Measurements from ENCODE around the gene SCAMP5.

The SCAMP5 gene

GRCh38 chr15:75023181-75023871 is 28.0 kb downstream of the SCAMP5 start, which contains the start of gene PPCDC:
PPCDC (plus strand) TSS chr15:75023590; CDS start chr15:75028319, 4,729 bp downstream.
- DNase-seq, result peak; percentile 88

GRCh38 chr15:75023872-75024636 is 28.7 kb downstream of the SCAMP5 start:
- no peak for DNase-seq

- DNase-seq, result no peak
Measured at GRCh38 chr15:75025107-75025506, 29.7 kb downstream of the SCAMP5 start.

GRCh38 chr15:75025548-75026260 is 30.3 kb downstream of the SCAMP5 start:
- no peak for DNase-seq

GRCh38 chr15:75027551-75027950 is 32.2 kb downstream of the SCAMP5 start:
- DNase-seq, result no peak

- no peak for DNase-seq
Measured at GRCh38 chr15:75028991-75029377, 33.6 kb downstream of the SCAMP5 start.

GRCh38 chr15:75029378-75030022 is 34.1 kb downstream of the SCAMP5 start:
- DNase-seq, result peak; percentile 88

- DNase-seq, result no peak
Measured at GRCh38 chr15:75030023-75030413, 34.7 kb downstream of the SCAMP5 start.

- no peak for DNase-seq
Measured at GRCh38 chr15:75030424-75030823, 35.1 kb downstream of the SCAMP5 start.

GRCh38 chr15:75031848-75032247 is 36.5 kb downstream of the SCAMP5 start:
- DNase-seq, result no peak

GRCh38 chr15:75032395-75032794 is 37.0 kb downstream of the SCAMP5 start:
- DNase-seq, result no peak

- no peak for DNase-seq
Measured at GRCh38 chr15:75033809-75034208, 38.4 kb downstream of the SCAMP5 start.

- DNase-seq, result no peak
Measured at GRCh38 chr15:75034615-75035014, 39.3 kb downstream of the SCAMP5 start.

- no peak for DNase-seq
Measured at GRCh38 chr15:75036212-75036616, 40.9 kb downstream of the SCAMP5 start.

GRCh38 chr15:75037685-75038084 is 42.3 kb downstream of the SCAMP5 start:
- DNase-seq, result no peak

GRCh38 chr15:75038231-75038630 is 42.9 kb downstream of the SCAMP5 start:
- no peak for DNase-seq

GRCh38 chr15:75042730-75043508 is 47.6 kb downstream of the SCAMP5 start:
- DNase-seq, result peak; percentile 23

- DNase-seq, result no peak
Measured at GRCh38 chr15:75043509-75044257, 48.3 kb downstream of the SCAMP5 start.

- DNase-seq, result no peak
Measured at GRCh38 chr15:75044258-75044878, 49.0 kb downstream of the SCAMP5 start.

- DNase-seq, result no peak
Measured at GRCh38 chr15:75045332-75046015, 50.1 kb downstream of the SCAMP5 start.
